Measurements from ENCODE around the gene TRPC5OS. TPM values are rescaled to one million over a fixed set of nuclear protein-coding genes. Genes with fewer than 3 reads are reported as not detected.

Gene TRPC5OS
- total RNA-seq (2021; fragmentation: NEBNext Ultra II Directional; extraction: Animal tissue kit (Norgen Biotek cat#: 25700)) (not detected in 2 replicates), polyA plus RNA-seq (2011; rRNA removed) (not detected in 2 replicates), polyA minus RNA-seq (2011; rRNA and poly(A)+ RNA removed) (not detected in 2 replicates)
- polyA plus RNA-seq (2011; cell fraction: cytosol; rRNA removed): not detected
- polyA plus RNA-seq (2011; cell fraction: nucleus; rRNA removed): not detected
- polyA plus RNA-seq (2012, experiment 1 of 2): not detected in 4 replicates
- not detected for polyA plus RNA-seq (2012, experiment 2 of 2)
- polyA plus RNA-seq (2013, experiment 1 of 2): not detected
- 0.02 TPM for polyA plus RNA-seq (2013, experiment 2 of 2)
- polyA minus RNA-seq (2011; cell fraction: cytosol; rRNA and poly(A)+ RNA removed): not detected
- not detected for polyA minus RNA-seq (2011; cell fraction: nucleus; rRNA and poly(A)+ RNA removed)
- long read RNA-seq, experiment 1: 0 reads
- long read RNA-seq, experiment 2: 0 reads

- H3K4me2 ChIP-seq (ENCODE audit: insufficient read depth in 1 of 2, low read depth in 2 of 2, low read length in 2 of 2): no peak within 1 kb of the TSS
- no peaks in the 10 kb centered on the region for H3K27me3 ChIP-seq (replicated peaks in 1 of 4; ENCODE audit: control insufficient read depth in 3 of 4, extremely low read depth in 1 of 4, insufficient read depth in 3 of 4, low read length in 3 of 4)
- no peaks in the 10 kb centered on the region for H3K79me2 ChIP-seq (ENCODE audit: control insufficient read depth in 1 of 2, insufficient read depth in 2 of 2, low read length in 2 of 2)
- no peaks in the 10 kb centered on the region for H3K36me3 ChIP-seq (ENCODE audit: control insufficient read depth in 2 of 4, insufficient read depth in 4 of 4, low read length in 3 of 4)
- ChIA-PET CTCF (ENCODE audit: partially characterized antibody) (interaction anchor here (0.8 kb wide), 1 partner anchor 171 kb away, joined by 3 read pairs; no protein-coding TSS in a partner anchor), POLR2A (ENCODE audit: partially characterized antibody) (no interaction called here)
- FAIRE-seq (no peak), DNase-seq (ENCODE audit: low read depth in 1 of 2, low spot score in 2 of 2) (no peak)
- no peaks in the 10 kb centered on the region for H3K23me2 ChIP-seq (ENCODE audit: low read depth, low read length)
- no peak within 1 kb of the TSS for H3K14ac ChIP-seq (ENCODE audit: insufficient read length)
- no peaks in the 10 kb centered on the region for H3K4me1 ChIP-seq (replicated peaks in 1 of 4; ENCODE audit: control insufficient read depth in 3 of 4, insufficient read depth in 4 of 4, low read length in 3 of 4)
- no peak within 1 kb of the TSS for H4K5ac ChIP-seq (ENCODE audit: insufficient read length, low read depth, low read length)
- H4K91ac ChIP-seq (replicated peaks; ENCODE audit: insufficient read length, low read length): no peak within 1 kb of the TSS
- no peak within 1 kb of the TSS for H2AFZ ChIP-seq (ENCODE audit: low read length)
- no peak within 1 kb of the TSS for H3K56ac ChIP-seq (replicated peaks; ENCODE audit: insufficient read length, low read depth, low read length)
- H2BK20ac ChIP-seq (ENCODE audit: low read length): no peak within 1 kb of the TSS
- H4K20me1 ChIP-seq (replicated peaks in 1 of 2; ENCODE audit: control insufficient read depth in 1 of 2, insufficient read depth in 2 of 2, low read length in 2 of 2): no peaks in the 10 kb centered on the region
- no peak within 1 kb of the TSS for H3K23ac ChIP-seq (ENCODE audit: insufficient read length)
- H2BK15ac ChIP-seq (ENCODE audit: low read length): no peak within 1 kb of the TSS
- no peak within 1 kb of the TSS for H3K18ac ChIP-seq (ENCODE audit: extremely low read depth, low read length)
- no peak within 1 kb of the TSS for H3K4me3 ChIP-seq (ENCODE audit: extremely low read depth in 1 of 4, insufficient read depth in 2 of 4, low read depth in 3 of 4, low read length in 4 of 4)
- no peak within 1 kb of the TSS for H3K27ac ChIP-seq (ENCODE audit: low read depth, low read length)
- no peak within 1 kb of the TSS for H2BK5ac ChIP-seq (ENCODE audit: low read depth, low read length)
- H3K4ac ChIP-seq (replicated peaks; ENCODE audit: insufficient read length, low read depth, low read length): no peak within 1 kb of the TSS
- no peaks in the 10 kb centered on the region for H3K9me3 ChIP-seq (ENCODE audit: insufficient read depth in 2 of 2, low read depth in 1 of 2, low read length in 1 of 2)
- H3K9ac ChIP-seq (replicated peaks in 1 of 4; ENCODE audit: extremely low read depth in 1 of 4, low read depth in 3 of 4, low read length in 3 of 4): no peak within 1 kb of the TSS
- no peaks in the 10 kb centered on the region for H3K79me1 ChIP-seq (ENCODE audit: low read depth, low read length)
- no peak within 1 kb of the TSS for H2BK120ac ChIP-seq (replicated peaks; ENCODE audit: low read depth, low read length)
- no peak within 1 kb of the TSS for H2BK12ac ChIP-seq (ENCODE audit: low read depth, low read length)
- no peak within 1 kb of the TSS for H2AK5ac ChIP-seq (ENCODE audit: low read depth, low read length)
- WGBS, 2 experiments (ENCODE audit: extremely low coverage in 1 of 2, insufficient coverage in 1 of 2, insufficient read length in 1 of 2, insufficient replicate concordance in 2 of 2, low coverage in 1 of 2, low lambda C conversion rate in 2 of 2, missing lambda C conversion rate in 1 of 2): 71% methylated on average over 1 of the region's 1 CpG; no CpG with 5 or more reads in 1 of the 2 experiments
- H4K8ac ChIP-seq (ENCODE audit: extremely low read depth, insufficient read depth, low read length): no peak within 1 kb of the TSS
- TF ChIP-seq NRF1 (IDR thresholded peaks at IDR 0.05; ENCODE audit: low read depth, low read length): no peak
Measured at GRCh38 chrX:111875881-111876280, at the start of gene TRPC5OS. Gene TRPC5OS (plus strand): TSS chrX:111876181. CDS start chrX:111901850, 25,669 bp downstream.
